SU-DHL-6 (cell line): Measurements from ENCODE around the gene AMELX.

ENCODE experiments used
- CTCF ChIP-seq: fragments of 200-600 bp; sonication (generic); IDR thresholded peaks from one replicate; pipeline ENCODE4 v1.5.1; 2017; ENCODE audit warnings: antibody characterized with exemption, mild to moderate bottlenecking, low read length, moderate library complexity; ENCODE audit not compliant: insufficient read depth, poor library complexity, severe bottlenecking
- EZH2phosphoT487 ChIP-seq: fragments of 200-600 bp; sonication (generic), shearing (Covaris generic); conservative IDR thresholded peaks from 2 replicates; pipeline ENCODE4 v1.6.1; 2018; ENCODE audit warnings: mild to moderate bottlenecking, antibody characterized with exemption, low read length, moderate library complexity, mixed read lengths

- TF ChIP-seq EZH2phosphoT487 (no peak), CTCF (no peak)
Observed at GRCh38 chrX:11266573-11267003, 26.6 kb upstream of the AMELX start.
